Measurements from ENCODE around the gene SEPTIN1. TPM values are rescaled to one million over a fixed set of nuclear protein-coding genes. Genes with fewer than 3 reads are reported as not detected.

The SEPTIN1 gene
- total and polyA plus RNA-seq, 2 of the 13 experiments (the other 11 are each of a cell fraction or from before 2014, with no cell fraction given) = 0.18 to 0.67 TPM

DNA sequence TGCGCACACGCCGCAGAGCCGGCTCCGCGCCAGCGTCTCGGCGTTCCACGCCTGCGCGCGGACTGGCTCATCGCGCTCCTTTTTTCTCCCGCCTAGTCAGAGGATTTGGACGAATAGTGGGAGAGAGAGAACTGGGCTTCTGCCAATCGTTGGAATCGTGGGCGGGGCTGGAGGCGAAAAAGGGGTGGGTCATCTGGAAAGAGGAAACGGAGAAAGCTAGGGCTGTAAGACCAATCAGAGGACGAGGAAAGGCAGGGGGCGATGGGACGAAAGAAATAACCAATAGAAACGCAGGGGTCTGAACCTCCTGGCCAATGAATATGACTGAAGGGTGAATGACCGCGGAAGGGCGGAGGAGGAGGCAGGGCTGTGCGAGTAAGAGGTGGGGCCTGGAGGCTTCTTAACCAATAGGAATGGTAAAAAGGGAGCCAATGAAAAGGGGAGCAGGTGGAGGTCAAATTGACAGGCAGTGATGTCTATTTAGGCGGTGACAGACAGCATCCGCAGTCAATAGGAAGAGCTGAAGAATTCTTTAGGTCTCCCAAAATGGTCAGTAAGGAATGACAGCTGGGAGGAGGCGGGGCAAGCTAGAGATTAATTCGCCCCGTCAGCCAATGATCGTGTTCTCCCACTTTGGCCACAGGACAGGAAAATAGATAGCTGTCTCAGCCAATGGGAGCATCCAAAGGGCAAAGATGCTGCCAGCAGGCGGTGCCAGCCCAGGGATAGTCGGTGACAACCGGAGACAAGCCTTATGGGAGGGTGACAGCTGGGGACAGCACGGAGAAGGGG lies 11.7 kb downstream of the SEPTIN1 start, which contains the start of gene TBC1D10B (continued):
- TF ChIP-seq FOSL2 (CRISPR knock-in tag; IDR thresholded peaks at IDR 0.05) (peak; percentile 15; the same call in 1 of the 2 replicates), KDM2A (CRISPR knock-in tag; IDR thresholded peaks at IDR 0.05; ENCODE audit: borderline replicate concordance, low read depth) (peak; percentile 70), RFX3 (CRISPR knock-in tag; IDR thresholded peaks at IDR 0.05) (no peak), ATF7-NPFF (CRISPR knock-in tag; IDR thresholded peaks at IDR 0.05; ENCODE audit: low read depth) (no peak), ZSCAN22 (CRISPR knock-in tag; IDR thresholded peaks at IDR 0.05) (no peak), CHD2 (IDR thresholded peaks at IDR 0.05; ENCODE audit: low read depth, low read length) (peak; percentile 77), GABPB1 (CRISPR knock-in tag; IDR thresholded peaks at IDR 0.05) (peak; percentile 74), TBX3 (IDR thresholded peaks at IDR 0.05; ENCODE audit: borderline replicate concordance) (peak; percentile 69; the same call in 1 of the 2 replicates), JARID2 (CRISPR knock-in tag; IDR thresholded peaks at IDR 0.05; ENCODE audit: insufficient replicate concordance) (no peak), PPARG (CRISPR knock-in tag; conservative IDR thresholded peaks at IDR 0.05) (no peak; the same call in 1 of the 2 replicates), ADNP (CRISPR knock-in tag; IDR thresholded peaks at IDR 0.05) (no peak), CREM (IDR thresholded peaks at IDR 0.05) (peak; percentile 91), CREM (CRISPR knock-in tag; IDR thresholded peaks at IDR 0.05) (no peak)
- TF ChIP-seq, protein P1, sequence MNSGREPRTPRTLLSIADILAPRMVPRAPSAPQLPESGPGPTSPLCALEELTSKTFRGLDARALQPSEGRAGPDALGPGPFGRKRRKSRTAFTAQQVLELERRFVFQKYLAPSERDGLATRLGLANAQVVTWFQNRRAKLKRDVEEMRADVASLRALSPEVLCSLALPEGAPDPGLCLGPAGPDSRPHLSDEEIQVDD (CRISPR knock-in tag; IDR thresholded peaks at IDR 0.05; ENCODE audit: borderline replicate concordance) = no peak
- TF ChIP-seq, protein P2, sequence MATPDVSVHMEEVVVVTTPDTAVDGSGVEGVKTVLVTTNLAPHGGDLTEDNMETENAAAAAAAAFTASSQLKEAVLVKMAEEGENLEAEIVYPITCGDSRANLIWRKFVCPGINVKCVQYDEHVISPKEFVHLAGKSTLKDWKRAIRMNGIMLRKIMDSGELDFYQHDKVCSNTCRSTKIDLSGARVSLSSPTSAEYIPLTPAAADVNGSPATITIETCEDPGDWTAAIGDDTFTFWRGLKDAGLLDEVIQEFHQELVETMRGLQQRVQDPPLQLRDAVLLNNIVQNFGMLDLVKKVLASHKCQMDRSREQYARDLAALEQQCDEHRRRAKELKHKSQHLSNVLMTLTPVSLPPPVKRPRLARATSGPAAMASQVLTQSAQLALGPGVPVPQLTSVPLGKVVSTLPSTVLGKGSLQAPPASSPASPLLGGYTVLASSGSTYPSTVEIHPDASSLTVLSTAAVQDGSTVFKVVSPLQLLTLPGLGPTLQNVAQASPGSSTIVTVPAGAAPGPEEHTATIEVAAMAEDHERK (CRISPR knock-in tag; IDR thresholded peaks at IDR 0.05; ENCODE audit: low read depth) = peak; percentile 14; the same call in 1 of the 2 replicates
